ENCODE results near the gene KIFC3.
"Not testable (repeated sequence)": the region's sequence is repeated elsewhere in the genome, so short reads cannot be mapped to it uniquely, and the experiment has no call there.

Gene KIFC3

GRCh38 chr16:57722651-57723050, 79.6 kb downstream of the KIFC3 start:
- 88% methylated on average over 11 of the region's 11 CpGs for WGBS
- no peaks in the 10 kb centered on the region for H3K4me1 ChIP-seq (ENCODE audit: insufficient read depth, low read length)

GRCh38 chr16:57722210-57722499, 80.1 kb downstream of the KIFC3 start:
- H3K9me3 ChIP-seq (ENCODE audit: insufficient read depth, low read depth, low read length), result no peaks in the 10 kb centered on the region
- H3K27me3 ChIP-seq (ENCODE audit: insufficient read depth, low read length), result no peaks in the 10 kb centered on the region
- H3K36me3 ChIP-seq (ENCODE audit: insufficient read depth, low read length), result no peaks in the 10 kb centered on the region
- 93% methylated on average over 2 of the region's 2 CpGs for WGBS
- no peaks in the 10 kb centered on the region for H3K4me1 ChIP-seq (ENCODE audit: insufficient read depth, low read length)
- H3K4me3 ChIP-seq (ENCODE audit: low read length), result no peak overlapping the region
- no peak overlapping the region for H3K27ac ChIP-seq (ENCODE audit: low read depth, low read length)
- no peak overlapping the region for H3K9ac ChIP-seq (ENCODE audit: low read depth, low read length)

More at GRCh38 chr16:57722651-57723050, 79.6 kb downstream of the KIFC3 start:
- Histone ChIP-seq H3K9me3 (ENCODE audit: insufficient read depth, low read depth, low read length) (no peaks in the 10 kb centered on the region), H3K4me3 (ENCODE audit: low read length) (no peak overlapping the region), H3K27ac (ENCODE audit: low read depth, low read length) (no peak overlapping the region), H3K36me3 (ENCODE audit: insufficient read depth, low read length) (no peaks in the 10 kb centered on the region), H3K27me3 (ENCODE audit: insufficient read depth, low read length) (no peaks in the 10 kb centered on the region), H3K9ac (ENCODE audit: low read depth, low read length) (no peak overlapping the region)

- Histone ChIP-seq H3K36me3 (ENCODE audit: insufficient read depth, low read length) (no peaks in the 10 kb centered on the region), H3K27ac (ENCODE audit: low read depth, low read length) (no peak overlapping the region), H3K4me1 (ENCODE audit: insufficient read depth, low read length) (no peaks in the 10 kb centered on the region), H3K27me3 (ENCODE audit: insufficient read depth, low read length) (no peaks in the 10 kb centered on the region), H3K9me3 (ENCODE audit: insufficient read depth, low read depth, low read length) (no peaks in the 10 kb centered on the region), H3K9ac (ENCODE audit: low read depth, low read length) (no peak overlapping the region), H3K4me3 (ENCODE audit: low read length) (no peak overlapping the region)
- 80% methylated on average over 14 of the region's 17 CpGs for WGBS
Observed at GRCh38 chr16:57721356-57722209, 80.7 kb downstream of the KIFC3 start.

- Histone ChIP-seq H3K36me3 (ENCODE audit: insufficient read depth, low read length) (no peaks in the 10 kb centered on the region), H3K27me3 (ENCODE audit: insufficient read depth, low read length) (no peaks in the 10 kb centered on the region), H3K4me3 (ENCODE audit: low read length) (no peak overlapping the region), H3K4me1 (ENCODE audit: insufficient read depth, low read length) (no peaks in the 10 kb centered on the region), H3K9me3 (ENCODE audit: insufficient read depth, low read depth, low read length) (no peaks in the 10 kb centered on the region), H3K27ac (ENCODE audit: low read depth, low read length) (no peak overlapping the region), H3K9ac (ENCODE audit: low read depth, low read length) (no peak overlapping the region)
- WGBS, result 85% methylated on average over 3 of the region's 3 CpGs
Observed at GRCh38 chr16:57720142-57720575, 82.1 kb downstream of the KIFC3 start.

- H3K9me3 ChIP-seq (ENCODE audit: insufficient read depth, low read depth, low read length), result no peaks in the 10 kb centered on the region
- no peak overlapping the region for H3K27ac ChIP-seq (ENCODE audit: low read depth, low read length)
- no peaks in the 10 kb centered on the region for H3K4me1 ChIP-seq (ENCODE audit: insufficient read depth, low read length)
- H3K36me3 ChIP-seq (ENCODE audit: insufficient read depth, low read length), result no peaks in the 10 kb centered on the region
- H3K27me3 ChIP-seq (ENCODE audit: insufficient read depth, low read length), result no peaks in the 10 kb centered on the region
- H3K9ac ChIP-seq (ENCODE audit: low read depth, low read length), result no peak overlapping the region
- H3K4me3 ChIP-seq (ENCODE audit: low read length), result no peak overlapping the region
- WGBS, result 97% methylated on average over 6 of the region's 6 CpGs
Observed at GRCh38 chr16:57714047-57714446, 88.2 kb downstream of the KIFC3 start.

GRCh38 chr16:57713596-57713995, 88.7 kb downstream of the KIFC3 start:
- H3K27me3 ChIP-seq (ENCODE audit: insufficient read depth, low read length), result no peaks in the 10 kb centered on the region
- WGBS, result 91% methylated on average over 8 of the region's 8 CpGs
- no peaks in the 10 kb centered on the region for H3K9me3 ChIP-seq (ENCODE audit: insufficient read depth, low read depth, low read length)
- no peaks in the 10 kb centered on the region for H3K36me3 ChIP-seq (ENCODE audit: insufficient read depth, low read length)
- H3K9ac ChIP-seq (ENCODE audit: low read depth, low read length), result no peak overlapping the region
- H3K4me1 ChIP-seq (ENCODE audit: insufficient read depth, low read length), result no peaks in the 10 kb centered on the region
- H3K27ac ChIP-seq (ENCODE audit: low read depth, low read length), result no peak overlapping the region
- H3K4me3 ChIP-seq (ENCODE audit: low read length), result no peak overlapping the region

- not testable (repeated sequence) for H3K36me3 ChIP-seq (ENCODE audit: insufficient read depth, low read length); H3K27me3 ChIP-seq (ENCODE audit: insufficient read depth, low read length); H3K4me1 ChIP-seq (ENCODE audit: insufficient read depth, low read length); H3K9me3 ChIP-seq (ENCODE audit: insufficient read depth, low read depth, low read length); H3K9ac ChIP-seq (ENCODE audit: low read depth, low read length); H3K27ac ChIP-seq (ENCODE audit: low read depth, low read length); H3K4me3 ChIP-seq (ENCODE audit: low read length)
- 85% methylated on average over 6 of the region's 6 CpGs for WGBS
Observed at GRCh38 chr16:57712569-57712968, 89.7 kb downstream of the KIFC3 start.

- H3K9me3 ChIP-seq (ENCODE audit: insufficient read depth, low read depth, low read length), result no peaks in the 10 kb centered on the region
- no peak overlapping the region for H3K4me3 ChIP-seq (ENCODE audit: low read length)
- no peak overlapping the region for H3K9ac ChIP-seq (ENCODE audit: low read depth, low read length)
- no peaks in the 10 kb centered on the region for H3K4me1 ChIP-seq (ENCODE audit: insufficient read depth, low read length)
- 92% methylated on average over 3 of the region's 3 CpGs for WGBS
- no peak overlapping the region for H3K27ac ChIP-seq (ENCODE audit: low read depth, low read length)
- H3K36me3 ChIP-seq (ENCODE audit: insufficient read depth, low read length), result no peaks in the 10 kb centered on the region
- H3K27me3 ChIP-seq (ENCODE audit: insufficient read depth, low read length), result no peaks in the 10 kb centered on the region
Observed at GRCh38 chr16:57711993-57712392, 90.3 kb downstream of the KIFC3 start.

GRCh38 chr16:57711346-57711745, 90.9 kb downstream of the KIFC3 start:
- Histone ChIP-seq H3K4me1 (ENCODE audit: insufficient read depth, low read length) (no peaks in the 10 kb centered on the region), H3K4me3 (ENCODE audit: low read length) (no peak overlapping the region), H3K9ac (ENCODE audit: low read depth, low read length) (no peak overlapping the region), H3K9me3 (ENCODE audit: insufficient read depth, low read depth, low read length) (no peaks in the 10 kb centered on the region), H3K36me3 (ENCODE audit: insufficient read depth, low read length) (no peaks in the 10 kb centered on the region), H3K27me3 (ENCODE audit: insufficient read depth, low read length) (no peaks in the 10 kb centered on the region), H3K27ac (ENCODE audit: low read depth, low read length) (no peak overlapping the region)
- WGBS, result 90% methylated on average over 5 of the region's 5 CpGs

GRCh38 chr16:57709663-57710062, 92.6 kb downstream of the KIFC3 start:
- no peaks in the 10 kb centered on the region for H3K36me3 ChIP-seq (ENCODE audit: insufficient read depth, low read length)
- no peaks in the 10 kb centered on the region for H3K9me3 ChIP-seq (ENCODE audit: insufficient read depth, low read depth, low read length)
- 96% methylated on average over 3 of the region's 3 CpGs for WGBS
- no peaks in the 10 kb centered on the region; the same call in 1 of the 2 replicates for H3K27me3 ChIP-seq (ENCODE audit: insufficient read depth, low read length)
- no peaks in the 10 kb centered on the region for H3K4me1 ChIP-seq (ENCODE audit: insufficient read depth, low read length)
- H3K4me3 ChIP-seq (ENCODE audit: low read length), result no peak overlapping the region
- no peak overlapping the region for H3K27ac ChIP-seq (ENCODE audit: low read depth, low read length)
- no peak overlapping the region for H3K9ac ChIP-seq (ENCODE audit: low read depth, low read length)

Data from HUES64 (cell line).